ENCODE measurements around the gene XDH. TPM values are rescaled to one million over a fixed set of nuclear protein-coding genes. Genes with fewer than 3 reads are reported as not detected.

Gene XDH
- total RNA-seq, 2 experiments from 2014 or later = not detected

- H3K9me3 Mint-ChIP-seq = no peaks in the 10 kb centered on the region
- H3K4me3 Mint-ChIP-seq = peak overlapping the region; percentile 74
- peak overlapping the region; percentile 78 for H3K27ac Mint-ChIP-seq
- POLR2A ChIA-PET = no interaction called here
- peaks cover 41% of the 10 kb centered on the region for H3K4me1 Mint-ChIP-seq
- DNase-seq (no peak), ATAC-seq (ENCODE audit: low read depth) (peak; percentile 66)
- H3K36me3 Mint-ChIP-seq = no peaks in the 10 kb centered on the region
- peaks cover 5% of the 10 kb centered on the region for H3K27me3 Mint-ChIP-seq
Measured at GRCh38 chr2:31324016-31324633, 90.4 kb downstream of the XDH start.

- no peaks in the 10 kb centered on the region for H3K36me3 Mint-ChIP-seq
- DNase-seq (no peak), ATAC-seq (ENCODE audit: low read depth) (no peak)
- POLR2A ChIA-PET = no interaction called here
- no peak overlapping the region for H3K27ac Mint-ChIP-seq
- peaks cover 54% of the 10 kb centered on the region for H3K4me1 Mint-ChIP-seq
- no peak overlapping the region for H3K4me3 Mint-ChIP-seq
- H3K9me3 Mint-ChIP-seq = no peaks in the 10 kb centered on the region
- peaks cover 3% of the 10 kb centered on the region for H3K27me3 Mint-ChIP-seq
Measured at GRCh38 chr2:31322371-31322770, 92.2 kb downstream of the XDH start.

GRCh38 chr2:31319406-31320175, 95.0 kb downstream of the XDH start:
- peaks cover 3% of the 10 kb centered on the region for H3K27me3 Mint-ChIP-seq
- peaks cover 51% of the 10 kb centered on the region for H3K4me1 Mint-ChIP-seq
- H3K36me3 Mint-ChIP-seq = no peaks in the 10 kb centered on the region
- peak overlapping the region; percentile 63 for H3K27ac Mint-ChIP-seq
- no peak overlapping the region for H3K4me3 Mint-ChIP-seq
- H3K9me3 Mint-ChIP-seq = no peaks in the 10 kb centered on the region
- POLR2A ChIA-PET = interaction anchor here (0.6 kb wide), 1 partner anchor 155 kb away, joined by 4 read pairs; no protein-coding TSS in a partner anchor
- ATAC-seq (ENCODE audit: low read depth) (peak; percentile 52), DNase-seq (no peak)

GRCh38 chr2:31318361-31319336, 95.9 kb downstream of the XDH start:
- DNase-seq (peak; percentile 49), ATAC-seq (ENCODE audit: low read depth) (peak; percentile 69)
- Mint-ChIP-seq H3K4me3 (peak overlapping the region; percentile 65), H3K9me3 (no peaks in the 10 kb centered on the region), H3K27ac (peak overlapping the region; percentile 61), H3K27me3 (peaks cover 5% of the 10 kb centered on the region), H3K4me1 (peaks cover 41% of the 10 kb centered on the region), H3K36me3 (no peaks in the 10 kb centered on the region)
- POLR2A ChIA-PET = interaction anchor here (0.6 kb wide), 1 partner anchor 154 kb away, joined by 4 read pairs; no protein-coding TSS in a partner anchor

- Mint-ChIP-seq H3K36me3 (no peaks in the 10 kb centered on the region), H3K27ac (no peak overlapping the region), H3K27me3 (peaks cover 2% of the 10 kb centered on the region), H3K4me3 (no peak overlapping the region), H3K9me3 (no peaks in the 10 kb centered on the region), H3K4me1 (peaks cover 29% of the 10 kb centered on the region)
- POLR2A ChIA-PET = no interaction called here
- no peak for DNase-seq
- ATAC-seq (ENCODE audit: low read depth) = no peak
Measured at GRCh38 chr2:31317396-31317795, 97.1 kb downstream of the XDH start.

- Mint-ChIP-seq H3K36me3 (no peaks in the 10 kb centered on the region), H3K27me3 (peaks cover 7% of the 10 kb centered on the region), H3K9me3 (no peaks in the 10 kb centered on the region), H3K4me3 (no peak overlapping the region), H3K27ac (no peak overlapping the region), H3K4me1 (peaks cover 21% of the 10 kb centered on the region)
- no peak for ATAC-seq (ENCODE audit: low read depth)
- DNase-seq = no peak
- POLR2A ChIA-PET = no interaction called here
Measured at GRCh38 chr2:31314761-31315160, 99.8 kb downstream of the XDH start.

- Mint-ChIP-seq H3K27ac (no peak overlapping the region), H3K27me3 (peaks cover 17% of the 10 kb centered on the region), H3K9me3 (no peaks in the 10 kb centered on the region), H3K36me3 (peaks cover 2% of the 10 kb centered on the region), H3K4me1 (peaks cover 4% of the 10 kb centered on the region), H3K4me3 (no peak overlapping the region)
- POLR2A ChIA-PET = no interaction called here
- ATAC-seq (ENCODE audit: low read depth) (no peak), DNase-seq (no peak)
Measured at GRCh38 chr2:31312898-31313297, 101.6 kb downstream of the XDH start.

- ATAC-seq (ENCODE audit: low read depth) (no peak), DNase-seq (no peak)
- no peaks in the 10 kb centered on the region for H3K4me1 Mint-ChIP-seq
- POLR2A ChIA-PET = no interaction called here
- H3K9me3 Mint-ChIP-seq = no peaks in the 10 kb centered on the region
- H3K27ac Mint-ChIP-seq = no peak overlapping the region
- H3K27me3 Mint-ChIP-seq = peaks cover 30% of the 10 kb centered on the region
- peaks cover 2% of the 10 kb centered on the region for H3K36me3 Mint-ChIP-seq
- no peak overlapping the region for H3K4me3 Mint-ChIP-seq
Measured at GRCh38 chr2:31304816-31305215, 109.7 kb downstream of the XDH start.

- POLR2A ChIA-PET = no interaction called here
- ATAC-seq (ENCODE audit: low read depth) (no peak), DNase-seq (no peak)
- H3K4me1 Mint-ChIP-seq = no peaks in the 10 kb centered on the region
- no peak overlapping the region for H3K4me3 Mint-ChIP-seq
- H3K27ac Mint-ChIP-seq = no peak overlapping the region
- no peaks in the 10 kb centered on the region for H3K36me3 Mint-ChIP-seq
- H3K9me3 Mint-ChIP-seq = no peaks in the 10 kb centered on the region
- peaks cover 20% of the 10 kb centered on the region for H3K27me3 Mint-ChIP-seq
Measured at GRCh38 chr2:31302940-31303563, 111.5 kb downstream of the XDH start.

- no peaks in the 10 kb centered on the region for H3K9me3 Mint-ChIP-seq
- H3K4me3 Mint-ChIP-seq = no peak overlapping the region
- no peaks in the 10 kb centered on the region for H3K36me3 Mint-ChIP-seq
- DNase-seq (no peak), ATAC-seq (ENCODE audit: low read depth) (no peak)
- POLR2A ChIA-PET = no interaction called here
- no peaks in the 10 kb centered on the region for H3K4me1 Mint-ChIP-seq
- H3K27me3 Mint-ChIP-seq = peaks cover 13% of the 10 kb centered on the region
- no peak overlapping the region for H3K27ac Mint-ChIP-seq
Measured at GRCh38 chr2:31300309-31300708, 114.2 kb downstream of the XDH start.

- no peak overlapping the region for H3K27ac Mint-ChIP-seq
- DNase-seq (no peak), ATAC-seq (ENCODE audit: low read depth) (no peak)
- POLR2A ChIA-PET = no interaction called here
- peaks cover 11% of the 10 kb centered on the region for H3K27me3 Mint-ChIP-seq
- no peaks in the 10 kb centered on the region for H3K9me3 Mint-ChIP-seq
- H3K4me1 Mint-ChIP-seq = no peaks in the 10 kb centered on the region
- no peaks in the 10 kb centered on the region for H3K36me3 Mint-ChIP-seq
- H3K4me3 Mint-ChIP-seq = no peak overlapping the region
Measured at GRCh38 chr2:31299547-31299946, 115.0 kb downstream of the XDH start.

- Mint-ChIP-seq H3K36me3 (no peaks in the 10 kb centered on the region), H3K27ac (no peak overlapping the region), H3K9me3 (no peaks in the 10 kb centered on the region), H3K27me3 (peaks cover 11% of the 10 kb centered on the region), H3K4me3 (no peak overlapping the region), H3K4me1 (no peaks in the 10 kb centered on the region)
- POLR2A ChIA-PET = no interaction called here
- DNase-seq (no peak), ATAC-seq (ENCODE audit: low read depth) (no peak)
Measured at GRCh38 chr2:31297751-31298150, 116.8 kb downstream of the XDH start.

GRCh38 chr2:31296641-31297287, 117.8 kb downstream of the XDH start:
- Mint-ChIP-seq H3K36me3 (no peaks in the 10 kb centered on the region), H3K9me3 (no peaks in the 10 kb centered on the region), H3K27ac (no peak overlapping the region), H3K4me1 (no peaks in the 10 kb centered on the region), H3K4me3 (no peak overlapping the region), H3K27me3 (peaks cover 12% of the 10 kb centered on the region)
- POLR2A ChIA-PET = no interaction called here
- DNase-seq (no peak), ATAC-seq (ENCODE audit: low read depth) (no peak)
